Mesenchymal stem cell (in vitro differentiated cells and primary cell): ENCODE results near the gene PIP4K2C.

Experiments used
- DNase-seq: peaks from one replicate; pipeline ENCODE4 v3.0.0-alpha.2; 2013
- H2AFZ ChIP-seq: one replicate; pipeline ENCODE4 v1.6.1; 2013; ENCODE audit warnings: low read depth, mild to moderate bottlenecking, control low read depth, inconsistent platforms, low read length, moderate library complexity
- H2AK5ac ChIP-seq: 2 replicates; pipeline ENCODE4 v1.6.1; 2013; ENCODE audit warnings: low read length, moderate library complexity, mild to moderate bottlenecking, inconsistent platforms; ENCODE audit not compliant: severe bottlenecking
- H2BK120ac ChIP-seq: one replicate; pipeline ENCODE4 v1.6.1; 2013; ENCODE audit warnings: low read depth, mild to moderate bottlenecking, inconsistent platforms, low read length, moderate library complexity
- H2BK12ac ChIP-seq, 2 experiments: one replicate each; pipeline ENCODE4 v1.6.1; 2013; ENCODE audit warnings: inconsistent platforms in 2 of 2, low read length in 2 of 2, mild to moderate bottlenecking in 2 of 2, moderate library complexity in 2 of 2, control low read depth in 1 of 2
- H2BK15ac ChIP-seq: one replicate; pipeline ENCODE4 v1.6.1; 2013; ENCODE audit warnings: mild to moderate bottlenecking, low read depth, inconsistent platforms; ENCODE audit not compliant: poor library complexity, severe bottlenecking
- H2BK5ac ChIP-seq: 2 replicates; pipeline ENCODE4 v1.6.1; 2013; ENCODE audit warnings: low read depth, mild to moderate bottlenecking, low read length, control low read depth, inconsistent platforms; ENCODE audit not compliant: poor library complexity, severe bottlenecking
- H3K14ac ChIP-seq, 2 experiments: one replicate each; pipeline ENCODE4 v1.6.1; 2013; ENCODE audit warnings: inconsistent platforms in 2 of 2, low read length in 2 of 2, control low read depth in 1 of 2, mild to moderate bottlenecking in 1 of 2, moderate library complexity in 1 of 2
- H3K18ac ChIP-seq, 2 experiments: one replicate each; pipeline ENCODE4 v1.6.1; 2013; ENCODE audit warnings: inconsistent platforms in 2 of 2, low read length in 2 of 2, control low read depth in 1 of 2, low read depth in 1 of 2, mild to moderate bottlenecking in 1 of 2
- H3K23ac ChIP-seq, 2 experiments: one replicate each; pipeline ENCODE4 v1.6.1; 2013; ENCODE audit warnings: inconsistent platforms in 2 of 2, low read length in 2 of 2, mild to moderate bottlenecking in 2 of 2, moderate library complexity in 2 of 2, control low read depth in 1 of 2
- H3K27ac ChIP-seq: 2 replicates; pipeline ENCODE4 v1.5.1; 2013; ENCODE audit warnings: mild to moderate bottlenecking, moderate library complexity, low read length, control low read depth, inconsistent platforms; ENCODE audit not compliant: poor library complexity, severe bottlenecking
- H3K27me3 ChIP-seq, 2 experiments: 2 replicates each; pipeline versions ENCODE4 v1.6.1 to v1.7.0; 2013; ENCODE audit warnings: low read length in 2 of 2, mild to moderate bottlenecking in 2 of 2, moderate library complexity in 2 of 2, control low read depth in 1 of 2, inconsistent platforms in 1 of 2; ENCODE audit not compliant: control insufficient read depth in 1 of 2, insufficient read depth in 1 of 2
- H3K36me3 ChIP-seq, 2 experiments: 2 replicates each; pipeline versions ENCODE4 v1.6.1 to v1.7.0; 2013; ENCODE audit warnings: low read length in 2 of 2, control low read depth in 1 of 2, inconsistent platforms in 1 of 2, low read depth in 1 of 2, mild to moderate bottlenecking in 1 of 2; ENCODE audit not compliant: insufficient read depth in 2 of 2, control insufficient read depth in 1 of 2
- H3K4ac ChIP-seq, 2 experiments: one replicate each; pipeline ENCODE4 v1.6.1; 2013; ENCODE audit warnings: inconsistent platforms in 2 of 2, low read length in 2 of 2, mild to moderate bottlenecking in 2 of 2, moderate library complexity in 2 of 2, control low read depth in 1 of 2, low read depth in 1 of 2
- H3K4me1 ChIP-seq: 2 replicates; pipeline ENCODE4 v1.6.1; 2013; ENCODE audit warnings: low read depth, low read length, control low read depth; ENCODE audit not compliant: control insufficient read depth, insufficient read depth
- H3K4me2 ChIP-seq: 2 replicates; pipeline ENCODE4 v1.6.1; 2013; ENCODE audit warnings: low read length, mild to moderate bottlenecking, inconsistent platforms; ENCODE audit not compliant: poor library complexity, severe bottlenecking
- H3K4me3 ChIP-seq, 2 experiments: 2 replicates each; pipeline versions ENCODE4 v1.5.1 to v1.7.0; 2013; ENCODE audit warnings: low read length in 2 of 2, mild to moderate bottlenecking in 2 of 2, control low read depth in 1 of 2, low read depth in 1 of 2; ENCODE audit not compliant: insufficient read depth in 1 of 2
- H3K79me1 ChIP-seq: replicated peaks from 2 replicates; pipeline ENCODE4 v1.6.1; 2013; ENCODE audit warnings: mild to moderate bottlenecking, control low read depth, low read length, inconsistent platforms; ENCODE audit not compliant: poor library complexity, severe bottlenecking
- H3K9ac ChIP-seq: 2 replicates; pipeline ENCODE4 v1.7.0; 2013; ENCODE audit warnings: mild to moderate bottlenecking, low read length, moderate library complexity
- H3K9me3 ChIP-seq: 2 replicates; pipeline ENCODE4 v1.7.0; 2013; ENCODE audit warnings: mild to moderate bottlenecking, low read length; ENCODE audit not compliant: control insufficient read depth
- H4K8ac ChIP-seq: one replicate; pipeline ENCODE4 v1.6.1; 2013; ENCODE audit warnings: inconsistent platforms, mild to moderate bottlenecking, low read length, moderate library complexity
- H4K91ac ChIP-seq: one replicate; pipeline ENCODE4 v1.6.1; 2013; ENCODE audit warnings: mild to moderate bottlenecking, low read length, inconsistent platforms
- WGBS: methylation state at CpG from one replicate; pipeline ENCODE4 v1.1.7; 2013; ENCODE audit warnings: mixed read lengths; 5-methylcytosine and 5-hydroxymethylcytosine counted together

Gene PIP4K2C

DNA sequence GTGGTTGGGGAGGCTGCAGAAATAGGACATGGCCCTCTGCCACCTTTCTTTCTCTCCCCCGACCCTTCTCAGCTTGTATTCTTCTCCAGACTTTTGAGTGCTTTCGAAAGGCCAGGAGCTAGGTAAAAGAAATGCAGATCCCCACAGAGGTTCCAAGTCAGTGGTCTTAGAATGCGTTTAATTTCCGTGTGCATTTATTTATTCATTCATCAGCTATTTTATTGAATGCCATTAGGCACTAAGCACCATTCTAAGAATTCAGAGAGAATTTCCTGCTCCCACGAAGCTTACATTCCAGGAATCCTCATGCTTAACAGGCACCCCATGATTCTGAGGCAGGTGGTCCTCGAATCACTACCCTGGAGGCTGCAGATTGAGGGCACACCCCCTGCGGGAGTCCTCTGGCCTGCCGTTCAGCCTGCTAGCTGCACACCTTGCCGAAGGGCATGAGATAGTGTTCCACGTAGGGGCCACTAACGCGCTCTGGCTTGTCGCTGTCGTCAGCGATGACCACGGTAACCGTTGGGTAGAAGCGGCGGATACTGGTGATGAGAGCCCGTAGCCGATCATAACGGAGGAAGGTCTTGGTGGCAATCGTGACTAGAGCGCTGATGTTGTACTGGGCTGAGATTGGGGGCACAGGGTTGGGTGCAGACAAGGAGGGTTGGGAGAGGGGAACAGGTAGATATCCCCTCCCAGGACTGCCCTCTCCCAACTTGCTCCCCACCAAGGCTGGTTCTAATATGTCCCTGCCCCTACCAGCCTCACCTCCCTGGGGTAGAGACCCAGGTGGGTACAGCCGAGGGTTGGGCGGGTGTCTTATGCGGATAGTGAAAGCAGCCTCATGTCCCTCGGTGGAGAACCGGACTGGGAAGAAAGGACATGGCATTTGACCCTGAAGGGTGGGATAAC, 37.5 kb downstream of the PIP4K2C start:
- Histone ChIP-seq H3K18ac (no peak overlapping the region), H2BK12ac (no peak overlapping the region), H3K4me1 (peaks cover 24% of the 10 kb centered on the region), H4K91ac (no peak overlapping the region), H3K36me3 (no peaks in the 10 kb centered on the region), H3K79me1 (no peaks in the 10 kb centered on the region), H3K4me3 (no peak overlapping the region), H2AFZ (no peak overlapping the region), H3K27ac (no peak overlapping the region), H3K9ac (no peak overlapping the region), H3K9me3 (no peaks in the 10 kb centered on the region), H2BK5ac (no peak overlapping the region), H3K14ac (no peak overlapping the region), H2AK5ac (no peak overlapping the region), H4K8ac (no peak overlapping the region), H3K4me2 (no peak overlapping the region), H3K4ac (no peak overlapping the region), H3K23ac (no peak overlapping the region), H2BK120ac (no peak overlapping the region), H2BK15ac (no peak overlapping the region), H3K27me3 (peaks cover 89 to 96% of the 10 kb centered on the region in 2 experiments)
- 50% methylated on average over 26 of the region's 29 CpGs for WGBS
- no peak for DNase-seq

DNA sequence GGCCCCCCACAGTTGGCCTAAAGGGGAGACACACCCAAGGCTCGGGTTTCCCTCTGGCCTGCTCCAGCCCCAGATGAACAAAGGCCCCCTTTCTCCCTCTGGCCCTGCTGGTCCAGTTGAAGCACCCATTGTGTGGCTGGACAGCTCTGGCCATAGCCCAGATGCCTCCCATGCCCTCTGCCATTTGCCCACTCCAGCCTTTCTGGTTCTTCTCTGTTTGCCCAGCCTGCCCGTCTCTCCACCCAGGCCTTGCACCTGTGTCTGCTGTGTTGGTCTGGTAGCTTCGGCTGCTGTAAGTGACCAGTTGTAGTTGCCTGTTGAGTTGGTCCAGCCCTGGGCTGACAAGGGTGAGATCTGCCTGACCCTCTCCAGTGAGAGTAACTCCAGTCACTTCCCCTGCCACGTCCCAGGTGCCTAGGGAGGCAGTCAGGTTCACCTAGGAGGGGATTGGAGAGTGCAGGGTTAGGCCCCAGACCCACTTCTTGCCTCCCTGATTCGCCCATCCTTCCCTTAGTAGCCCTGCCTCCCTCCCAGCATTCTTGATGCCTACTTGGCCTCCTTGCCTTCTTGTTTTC, 39.0 kb downstream of the PIP4K2C start:
- DNase-seq: no peak
- H3K9ac ChIP-seq: no peak overlapping the region
- no peaks in the 10 kb centered on the region for H3K9me3 ChIP-seq
- H2AFZ ChIP-seq: no peak overlapping the region
- no peaks in the 10 kb centered on the region for H3K79me1 ChIP-seq
- H3K18ac ChIP-seq: no peak overlapping the region
- no peak overlapping the region for H2BK12ac ChIP-seq
- no peak overlapping the region for H4K91ac ChIP-seq
- no peak overlapping the region for H2BK15ac ChIP-seq
- H3K27ac ChIP-seq: no peak overlapping the region
- no peak overlapping the region for H3K4ac ChIP-seq
- no peak overlapping the region for H2AK5ac ChIP-seq
- H2BK120ac ChIP-seq: no peak overlapping the region
- H3K36me3 ChIP-seq: no peaks in the 10 kb centered on the region
- no peak overlapping the region for H3K4me2 ChIP-seq
- no peak overlapping the region for H3K14ac ChIP-seq
- H4K8ac ChIP-seq: no peak overlapping the region
- WGBS: 60% methylated on average over 5 of the region's 5 CpGs
- no peak overlapping the region for H3K23ac ChIP-seq
- no peak overlapping the region for H3K4me3 ChIP-seq
- H3K27me3 ChIP-seq: peaks cover 84 to 88% of the 10 kb centered on the region in 2 experiments
- H3K4me1 ChIP-seq: peaks cover 24% of the 10 kb centered on the region
- H2BK5ac ChIP-seq: no peak overlapping the region

DNA sequence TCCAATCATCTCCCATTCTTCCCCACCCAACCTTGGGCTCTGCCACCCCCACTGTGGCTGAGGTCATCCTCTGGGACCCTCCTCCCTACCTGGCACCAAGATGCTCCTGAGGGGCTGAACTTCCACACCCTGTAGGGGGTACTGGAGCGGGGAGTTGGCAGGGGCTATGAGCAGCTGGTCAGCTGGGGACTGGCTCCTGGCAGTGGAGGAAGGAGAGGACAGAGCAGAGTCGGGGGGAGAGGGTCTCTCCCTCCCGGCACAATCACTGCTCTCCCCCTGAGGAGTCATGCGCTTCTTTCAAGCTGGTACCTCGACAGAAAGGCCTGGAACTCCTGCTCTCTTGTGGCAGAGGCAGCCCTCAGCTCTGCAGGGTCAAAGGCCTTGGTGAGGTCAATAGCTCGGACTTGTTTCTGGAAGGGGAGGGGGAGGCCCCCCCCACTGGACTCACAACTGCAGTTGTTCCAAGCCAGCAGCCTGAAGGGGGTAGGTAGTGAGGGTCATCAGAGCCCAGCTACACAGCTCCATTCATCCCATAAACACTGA, 40.0 kb downstream of the PIP4K2C start:
- Histone ChIP-seq H3K9ac (no peak overlapping the region), H2BK5ac (no peak overlapping the region), H4K91ac (no peak overlapping the region), H2BK12ac (no peak overlapping the region), H3K27ac (no peak overlapping the region), H3K79me1 (no peaks in the 10 kb centered on the region), H2AK5ac (no peak overlapping the region), H3K4me2 (no peak overlapping the region), H2BK120ac (no peak overlapping the region), H2BK15ac (no peak overlapping the region), H3K4ac (no peak overlapping the region), H3K4me3 (peak overlapping the region in 1 of 2 experiments; percentile 5), H3K27me3 (peaks cover 81 to 83% of the 10 kb centered on the region in 2 experiments), H3K18ac (no peak overlapping the region), H3K23ac (no peak overlapping the region), H2AFZ (no peak overlapping the region), H3K14ac (no peak overlapping the region), H3K4me1 (peaks cover 24% of the 10 kb centered on the region), H4K8ac (no peak overlapping the region), H3K9me3 (no peaks in the 10 kb centered on the region), H3K36me3 (no peaks in the 10 kb centered on the region)
- WGBS: 47% methylated on average over 5 of the region's 6 CpGs
- no peak for DNase-seq

DNA sequence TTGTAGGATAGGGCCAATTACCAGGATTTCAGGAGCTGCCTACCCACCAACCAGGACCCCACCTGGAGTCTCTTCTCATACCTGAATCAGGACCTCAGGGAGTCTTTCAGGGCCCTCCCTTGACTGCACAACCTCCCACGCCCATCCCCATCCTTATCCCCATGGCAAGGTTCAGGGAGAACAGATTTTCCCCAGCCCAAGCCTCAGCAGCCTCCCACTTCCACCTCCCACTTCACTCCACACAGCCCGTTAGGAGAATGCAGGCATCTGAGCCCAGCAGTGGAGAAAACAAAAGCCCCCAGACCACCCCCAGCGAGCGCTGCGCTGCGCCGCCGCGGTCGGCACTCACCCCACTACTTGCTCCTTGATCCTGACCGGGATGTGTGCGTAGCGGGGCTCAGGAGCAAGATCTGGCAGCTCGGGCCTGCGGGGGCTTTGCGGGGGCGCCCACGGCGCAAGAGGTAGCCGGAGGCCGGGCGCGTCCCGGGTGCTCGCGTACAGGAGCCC, 40.6 kb downstream of the PIP4K2C start:
- no peak overlapping the region for H3K4ac ChIP-seq
- no peak overlapping the region for H3K9ac ChIP-seq
- H4K8ac ChIP-seq: no peak overlapping the region
- no peak overlapping the region for H2BK5ac ChIP-seq
- no peak overlapping the region for H2AK5ac ChIP-seq
- H4K91ac ChIP-seq: no peak overlapping the region
- no peaks in the 10 kb centered on the region for H3K9me3 ChIP-seq
- no peak overlapping the region for H2BK12ac ChIP-seq
- no peak overlapping the region for H3K14ac ChIP-seq
- peaks cover 74 to 79% of the 10 kb centered on the region in 2 experiments for H3K27me3 ChIP-seq
- H3K36me3 ChIP-seq: no peaks in the 10 kb centered on the region
- no peak overlapping the region for H3K23ac ChIP-seq
- WGBS: 4% methylated on average over 25 of the region's 26 CpGs
- H2AFZ ChIP-seq: no peak overlapping the region
- H2BK120ac ChIP-seq: no peak overlapping the region
- no peak overlapping the region for H3K18ac ChIP-seq
- H3K79me1 ChIP-seq: no peaks in the 10 kb centered on the region
- peaks cover 24% of the 10 kb centered on the region for H3K4me1 ChIP-seq
- H3K4me2 ChIP-seq: no peak overlapping the region
- no peak for DNase-seq
- no peak overlapping the region for H3K4me3 ChIP-seq
- H2BK15ac ChIP-seq: peak overlapping the region; percentile 1
- H3K27ac ChIP-seq: no peak overlapping the region
